ENCODE results near the gene FCRLB.

DNA sequence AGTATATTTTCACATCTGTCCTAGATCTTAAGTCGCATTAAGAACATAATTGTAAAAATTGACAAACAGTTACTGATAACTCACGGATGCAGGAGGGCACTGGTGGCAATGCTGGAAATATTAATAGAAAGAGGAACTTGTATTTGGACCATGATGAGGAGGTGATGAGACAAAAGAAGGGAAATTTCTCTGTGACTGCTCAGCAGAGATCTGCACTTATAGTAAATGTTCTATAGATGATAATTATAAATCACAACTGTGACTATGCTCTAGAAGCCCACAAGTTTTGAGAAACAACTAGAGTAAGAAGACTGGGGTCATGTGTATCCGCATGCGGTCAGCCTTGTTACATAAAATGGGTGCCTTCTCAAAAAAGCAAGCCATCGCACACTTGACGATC is 19.6 kb downstream of the FCRLB start:
- TF ChIP-seq CTCF (IDR thresholded peaks at IDR 0.05) (no peak), EZH2 (IDR thresholded peaks at IDR 0.05; ENCODE audit: borderline replicate concordance, insufficient read depth, low read depth, low read length, poor library complexity, severe bottlenecking) (no peak)

Data from B cell (primary cell).